Measurements from ENCODE around the gene FUBP3. TPM values are rescaled to one million over a fixed set of nuclear protein-coding genes. Genes with fewer than 3 reads are reported as not detected.

FUBP3 gene
- total and polyA plus RNA-seq, 8 donors, result 17.0 to 27.8 (median 23.6) TPM

- no peaks in the 10 kb centered on the region for H3K9me3 ChIP-seq
- TF ChIP-seq, protein P1, sequence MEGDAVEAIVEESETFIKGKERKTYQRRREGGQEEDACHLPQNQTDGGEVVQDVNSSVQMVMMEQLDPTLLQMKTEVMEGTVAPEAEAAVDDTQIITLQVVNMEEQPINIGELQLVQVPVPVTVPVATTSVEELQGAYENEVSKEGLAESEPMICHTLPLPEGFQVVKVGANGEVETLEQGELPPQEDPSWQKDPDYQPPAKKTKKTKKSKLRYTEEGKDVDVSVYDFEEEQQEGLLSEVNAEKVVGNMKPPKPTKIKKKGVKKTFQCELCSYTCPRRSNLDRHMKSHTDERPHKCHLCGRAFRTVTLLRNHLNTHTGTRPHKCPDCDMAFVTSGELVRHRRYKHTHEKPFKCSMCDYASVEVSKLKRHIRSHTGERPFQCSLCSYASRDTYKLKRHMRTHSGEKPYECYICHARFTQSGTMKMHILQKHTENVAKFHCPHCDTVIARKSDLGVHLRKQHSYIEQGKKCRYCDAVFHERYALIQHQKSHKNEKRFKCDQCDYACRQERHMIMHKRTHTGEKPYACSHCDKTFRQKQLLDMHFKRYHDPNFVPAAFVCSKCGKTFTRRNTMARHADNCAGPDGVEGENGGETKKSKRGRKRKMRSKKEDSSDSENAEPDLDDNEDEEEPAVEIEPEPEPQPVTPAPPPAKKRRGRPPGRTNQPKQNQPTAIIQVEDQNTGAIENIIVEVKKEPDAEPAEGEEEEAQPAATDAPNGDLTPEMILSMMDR (IDR thresholded peaks at IDR 0.05), result no peak
- no peak overlapping the region for H3K27ac ChIP-seq
- no peaks in the 10 kb centered on the region for H3K36me3 ChIP-seq
- peaks cover 0 to 10% (median 0%) of the 10 kb centered on the region in 4 donors for H3K27me3 ChIP-seq
- WGBS, 2 donors, result 74 to 76% methylated on average over 6 of the region's 6 CpGs
- FAIRE-seq, result no peak
- no peaks in the 10 kb centered on the region for H3K4me1 ChIP-seq
- no peak overlapping the region for H3K4me3 ChIP-seq
- no peak for ATAC-seq
- DNase-seq, result no peak
- intact Hi-C loops (cut with DNase I), result no loop called here
These were observed 35.5 kb upstream of the FUBP3 start for GRCh38 chr9:130543859-130544258.

- intact Hi-C loops (cut with DNase I), result no loop called here
- no peak overlapping the region for H3K27ac ChIP-seq
- no peaks in the 10 kb centered on the region for H3K9me3 ChIP-seq
- no peak overlapping the region for H3K4me3 ChIP-seq
- TF ChIP-seq, protein P1 (IDR thresholded peaks at IDR 0.05), result no peak
- peaks cover 0 to 9% (median 0%) of the 10 kb centered on the region in 4 donors for H3K27me3 ChIP-seq
- no peak for DNase-seq
- H3K4me1 ChIP-seq, result no peaks in the 10 kb centered on the region
- no peak for FAIRE-seq
- WGBS, 2 donors, result 65 to 69% methylated on average over 9 of the region's 9 CpGs
- no peak for ATAC-seq
- no peaks in the 10 kb centered on the region for H3K36me3 ChIP-seq
These were observed 35.0 kb upstream of the FUBP3 start for GRCh38 chr9:130544364-130544763.

DNA sequence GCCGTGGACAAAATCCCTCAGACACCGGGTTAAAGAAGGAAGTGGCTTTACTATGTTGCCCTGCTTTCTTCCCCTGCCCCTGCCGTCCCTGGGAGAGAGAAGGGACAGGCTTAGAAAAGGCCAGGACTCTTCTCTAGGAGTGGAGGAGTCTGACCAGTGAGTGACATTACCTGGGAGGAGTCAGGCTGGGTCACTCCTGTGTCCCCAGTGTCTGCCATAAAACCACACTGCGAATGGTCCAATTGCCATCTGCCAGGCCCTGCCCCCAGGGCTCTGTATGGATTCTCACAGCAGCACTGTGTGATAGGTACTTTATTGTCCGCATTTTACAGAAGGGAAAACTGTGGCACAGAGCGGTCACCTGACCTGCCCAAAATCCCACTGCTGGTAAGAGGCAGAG, 31.3 kb upstream of the FUBP3 start:
- Histone ChIP-seq H3K27me3 (no peaks in the 10 kb centered on the region), H3K4me3 (no peak overlapping the region), H3K36me3 (no peaks in the 10 kb centered on the region), H3K27ac (no peak overlapping the region), H3K9me3 (no peaks in the 10 kb centered on the region), H3K4me1 (no peaks in the 10 kb centered on the region)
- intact Hi-C loops (cut with DNase I), result no loop called here
- TF ChIP-seq, protein P1 (IDR thresholded peaks at IDR 0.05), result no peak
- 86 to 88% methylated on average over 6 of the region's 6 CpGs for WGBS, 2 donors
- no peak for DNase-seq
- no peak for FAIRE-seq
- no peak for ATAC-seq

DNA sequence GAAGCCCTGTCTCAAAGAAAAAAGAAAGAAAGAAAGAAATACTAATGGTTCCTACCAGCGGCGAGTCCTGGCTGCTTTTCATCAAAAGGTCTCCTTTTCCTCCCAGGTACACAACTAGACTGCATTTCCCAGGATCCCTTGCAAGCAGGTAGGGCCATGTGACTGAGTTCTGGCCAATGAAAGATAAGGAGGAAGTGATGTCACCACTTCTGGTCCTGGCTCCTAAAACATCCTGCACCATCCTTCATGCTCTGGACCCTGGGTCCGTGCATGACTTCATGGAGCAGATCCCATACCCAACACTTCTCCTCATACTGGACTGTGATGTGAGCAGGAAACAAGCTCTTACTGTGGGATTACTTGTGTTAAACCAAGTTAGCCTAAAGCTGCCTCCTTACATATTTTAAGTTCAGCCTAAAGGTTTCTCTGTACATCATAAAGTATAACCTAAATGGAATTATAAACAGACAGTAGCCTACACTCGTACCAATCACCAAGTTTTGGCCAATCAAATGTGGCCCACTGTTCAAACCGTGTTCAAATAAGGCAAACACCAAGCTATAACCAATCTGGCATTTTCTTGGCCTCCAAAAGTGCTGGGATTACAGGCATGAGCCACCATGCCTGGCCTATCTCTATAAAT, 30.2 kb upstream of the FUBP3 start:
- no peak for ATAC-seq
- 86 to 88% methylated on average over 5 of the region's 5 CpGs for WGBS, 2 donors
- DNase-seq, result no peak
- Histone ChIP-seq H3K4me1 (no peaks in the 10 kb centered on the region), H3K4me3 (no peak overlapping the region), H3K9me3 (no peaks in the 10 kb centered on the region), H3K27ac (no peak overlapping the region), H3K36me3 (no peaks in the 10 kb centered on the region), H3K27me3 (no peaks in the 10 kb centered on the region)
- intact Hi-C loops (cut with DNase I), result no loop called here
- TF ChIP-seq, protein P1 (IDR thresholded peaks at IDR 0.05), result no peak
- no peak for FAIRE-seq

- H3K27me3 ChIP-seq, result no peaks in the 10 kb centered on the region
- no peak overlapping the region for H3K27ac ChIP-seq
- H3K9me3 ChIP-seq, result no peaks in the 10 kb centered on the region
- intact Hi-C loops (cut with DNase I), result no loop called here
- no peak overlapping the region for H3K4me3 ChIP-seq
- WGBS, 2 donors, result 69 to 78% methylated on average over 5 of the region's 5 CpGs
- ATAC-seq (no peak), DNase-seq (no peak), FAIRE-seq (no peak)
- no peaks in the 10 kb centered on the region for H3K36me3 ChIP-seq
- no peaks in the 10 kb centered on the region for H3K4me1 ChIP-seq
- TF ChIP-seq, protein P1 (IDR thresholded peaks at IDR 0.05), result no peak
These were observed 24.8 kb upstream of the FUBP3 start for GRCh38 chr9:130554606-130555005.

Data from pancreas (tissue), 10 donors.